ENCODE measurements around the gene UBL7.

Gene UBL7

DNA sequence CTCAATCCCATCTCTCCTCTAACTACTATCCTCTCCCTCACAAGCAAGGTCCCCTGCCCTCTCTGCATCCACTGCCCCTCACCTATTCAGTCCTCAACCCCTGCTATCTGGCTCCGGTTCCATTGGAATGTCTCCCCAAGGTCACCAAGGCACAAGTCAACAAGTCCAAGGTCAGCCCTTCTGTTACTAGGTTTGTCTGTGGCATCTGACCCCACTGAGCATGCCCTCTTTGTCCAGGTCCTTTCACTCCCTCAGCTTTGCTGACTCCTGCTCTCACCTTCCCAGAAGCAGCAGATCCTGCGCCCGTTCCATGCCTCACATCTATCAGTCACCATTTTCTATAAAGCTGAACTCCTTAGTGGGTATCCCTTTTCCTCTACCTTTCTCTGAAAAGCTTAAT lies 18.9 kb downstream of the UBL7 start:
- no peak overlapping the region for H3K4me3 ChIP-seq (ENCODE audit: insufficient read depth, low read length, poor library complexity, severe bottlenecking)
- H3K27me3 ChIP-seq (ENCODE audit: low read length): no peaks in the 10 kb centered on the region
- no peak for TF ChIP-seq EZH2phosphoT487 (conservative IDR thresholded peaks at IDR 0.05; ENCODE audit: low read length)
- TF ChIP-seq, protein P1, sequence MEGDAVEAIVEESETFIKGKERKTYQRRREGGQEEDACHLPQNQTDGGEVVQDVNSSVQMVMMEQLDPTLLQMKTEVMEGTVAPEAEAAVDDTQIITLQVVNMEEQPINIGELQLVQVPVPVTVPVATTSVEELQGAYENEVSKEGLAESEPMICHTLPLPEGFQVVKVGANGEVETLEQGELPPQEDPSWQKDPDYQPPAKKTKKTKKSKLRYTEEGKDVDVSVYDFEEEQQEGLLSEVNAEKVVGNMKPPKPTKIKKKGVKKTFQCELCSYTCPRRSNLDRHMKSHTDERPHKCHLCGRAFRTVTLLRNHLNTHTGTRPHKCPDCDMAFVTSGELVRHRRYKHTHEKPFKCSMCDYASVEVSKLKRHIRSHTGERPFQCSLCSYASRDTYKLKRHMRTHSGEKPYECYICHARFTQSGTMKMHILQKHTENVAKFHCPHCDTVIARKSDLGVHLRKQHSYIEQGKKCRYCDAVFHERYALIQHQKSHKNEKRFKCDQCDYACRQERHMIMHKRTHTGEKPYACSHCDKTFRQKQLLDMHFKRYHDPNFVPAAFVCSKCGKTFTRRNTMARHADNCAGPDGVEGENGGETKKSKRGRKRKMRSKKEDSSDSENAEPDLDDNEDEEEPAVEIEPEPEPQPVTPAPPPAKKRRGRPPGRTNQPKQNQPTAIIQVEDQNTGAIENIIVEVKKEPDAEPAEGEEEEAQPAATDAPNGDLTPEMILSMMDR (IDR thresholded peaks at IDR 0.05; ENCODE audit: insufficient read depth, low read length, poor library complexity, severe bottlenecking): no peak
- no peaks in the 10 kb centered on the region for H3K9me2 ChIP-seq (replicated peaks; ENCODE audit: insufficient read depth, low read length)
- H3K79me2 ChIP-seq (ENCODE audit: insufficient read depth, low read length): no peaks in the 10 kb centered on the region
- no peak overlapping the region for H2AFZ ChIP-seq (ENCODE audit: low read depth, low read length, severe bottlenecking)
- H4K20me1 ChIP-seq (ENCODE audit: low read depth, low read length): no peaks in the 10 kb centered on the region
- no peaks in the 10 kb centered on the region for H3K9me3 ChIP-seq (ENCODE audit: insufficient read depth, low read length)
- H3K4me2 ChIP-seq (ENCODE audit: low read depth, low read length, poor library complexity, severe bottlenecking): no peak overlapping the region
- no peak overlapping the region for H3K9ac ChIP-seq (ENCODE audit: low read length)
- H3K36me3 ChIP-seq (ENCODE audit: low read length): no peaks in the 10 kb centered on the region
- no peaks in the 10 kb centered on the region for H3F3A ChIP-seq (ENCODE audit: insufficient read depth)
- H3K27ac ChIP-seq (ENCODE audit: low read depth, low read length): no peak overlapping the region

DNA sequence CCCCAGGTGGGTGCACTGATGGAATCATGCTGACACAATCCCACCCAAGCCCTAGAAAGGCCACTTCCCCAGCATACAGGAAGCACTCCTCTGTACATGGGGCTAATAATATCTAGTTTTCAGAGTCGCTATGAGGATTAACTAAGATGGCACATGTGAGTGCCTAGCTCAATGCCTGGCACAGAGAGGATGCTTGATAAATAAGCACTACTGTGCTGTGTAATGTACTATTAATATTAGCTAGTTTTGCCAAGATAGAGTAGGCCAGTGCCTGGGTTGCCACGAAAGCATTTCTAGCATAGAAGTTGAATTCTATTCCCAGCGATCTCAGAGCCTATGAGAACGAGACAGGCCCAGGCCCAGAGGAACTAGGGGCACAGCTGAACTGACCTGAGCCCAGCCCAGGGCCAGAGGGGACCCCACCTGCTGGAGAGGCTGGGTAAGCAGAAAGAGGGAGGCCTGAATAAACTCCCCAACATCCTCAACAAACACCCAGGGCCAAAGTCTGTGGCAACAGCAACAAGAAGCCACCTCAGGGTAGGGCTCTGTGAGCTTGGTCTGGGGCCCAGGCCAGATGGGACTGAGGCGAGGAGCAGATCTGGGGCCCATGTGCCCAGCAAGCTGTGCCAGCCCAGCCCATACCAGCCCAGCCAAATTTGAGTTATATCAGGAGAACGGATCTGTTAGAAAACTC lies 19.6 kb downstream of the UBL7 start:
- no peak overlapping the region for H3K9ac ChIP-seq (ENCODE audit: low read length)
- no peaks in the 10 kb centered on the region for H3F3A ChIP-seq (ENCODE audit: insufficient read depth)
- TF ChIP-seq, protein P1 (IDR thresholded peaks at IDR 0.05; ENCODE audit: insufficient read depth, low read length, poor library complexity, severe bottlenecking): no peak
- TF ChIP-seq EZH2phosphoT487 (conservative IDR thresholded peaks at IDR 0.05; ENCODE audit: low read length): no peak
- no peak overlapping the region for H3K4me2 ChIP-seq (ENCODE audit: low read depth, low read length, poor library complexity, severe bottlenecking)
- H3K9me3 ChIP-seq (ENCODE audit: insufficient read depth, low read length): no peaks in the 10 kb centered on the region
- H3K79me2 ChIP-seq (ENCODE audit: insufficient read depth, low read length): no peaks in the 10 kb centered on the region
- H3K27me3 ChIP-seq (ENCODE audit: low read length): no peaks in the 10 kb centered on the region
- H2AFZ ChIP-seq (ENCODE audit: low read depth, low read length, severe bottlenecking): no peak overlapping the region
- H3K9me2 ChIP-seq (replicated peaks; ENCODE audit: insufficient read depth, low read length): no peaks in the 10 kb centered on the region
- H3K36me3 ChIP-seq (ENCODE audit: low read length): no peaks in the 10 kb centered on the region
- no peak overlapping the region for H3K27ac ChIP-seq (ENCODE audit: low read depth, low read length)
- no peak overlapping the region for H3K4me3 ChIP-seq (ENCODE audit: insufficient read depth, low read length, poor library complexity, severe bottlenecking)
- H4K20me1 ChIP-seq (ENCODE audit: low read depth, low read length): no peaks in the 10 kb centered on the region

DNA sequence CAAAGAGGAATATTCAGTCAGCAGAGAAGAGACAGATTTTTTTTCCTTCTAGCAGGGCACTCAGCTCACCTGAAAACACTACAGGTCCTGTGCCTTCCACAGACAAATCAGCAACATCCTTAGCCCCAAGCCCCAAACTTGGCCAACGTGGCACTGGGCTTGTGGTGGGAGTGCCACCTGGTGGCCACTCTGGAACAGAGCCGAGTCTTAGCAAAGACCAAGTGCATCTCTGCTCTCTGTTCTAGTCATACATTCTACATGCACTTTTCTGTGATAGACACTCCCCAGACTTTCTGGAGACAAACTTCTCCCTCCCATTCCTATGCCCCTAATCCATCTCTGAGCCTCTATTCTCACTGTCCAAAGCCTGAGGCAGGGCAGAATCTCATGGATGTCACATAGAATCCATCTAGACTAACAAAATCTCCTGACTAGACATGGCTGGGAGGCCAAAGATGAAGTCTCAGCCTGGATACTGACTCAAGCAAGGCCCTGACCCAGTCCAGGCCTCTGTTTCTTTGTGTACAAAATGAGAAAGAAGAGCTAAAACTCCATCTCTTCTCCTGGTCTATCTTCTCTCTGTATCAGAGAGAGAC lies 22.1 kb downstream of the UBL7 start:
- Histone ChIP-seq H3K9ac (ENCODE audit: low read length) (no peak overlapping the region), H3K4me2 (ENCODE audit: low read depth, low read length, poor library complexity, severe bottlenecking) (no peak overlapping the region), H3K27me3 (ENCODE audit: low read length) (no peaks in the 10 kb centered on the region), H3F3A (ENCODE audit: insufficient read depth) (no peaks in the 10 kb centered on the region), H4K20me1 (ENCODE audit: low read depth, low read length) (no peaks in the 10 kb centered on the region), H3K9me2 (replicated peaks; ENCODE audit: insufficient read depth, low read length) (no peaks in the 10 kb centered on the region), H3K4me3 (ENCODE audit: insufficient read depth, low read length, poor library complexity, severe bottlenecking) (no peak overlapping the region), H3K79me2 (ENCODE audit: insufficient read depth, low read length) (no peaks in the 10 kb centered on the region), H3K27ac (ENCODE audit: low read depth, low read length) (no peak overlapping the region), H3K9me3 (ENCODE audit: insufficient read depth, low read length) (no peaks in the 10 kb centered on the region), H3K36me3 (ENCODE audit: low read length) (no peaks in the 10 kb centered on the region), H2AFZ (ENCODE audit: low read depth, low read length, severe bottlenecking) (no peak overlapping the region)
- TF ChIP-seq, protein P1 (IDR thresholded peaks at IDR 0.05; ENCODE audit: insufficient read depth, low read length, poor library complexity, severe bottlenecking): peak; percentile 76
- no peak for TF ChIP-seq EZH2phosphoT487 (conservative IDR thresholded peaks at IDR 0.05; ENCODE audit: low read length)
